WTC11 (cell line): ENCODE results near the gene AP3B2. TPM values are rescaled to one million over a fixed set of nuclear protein-coding genes. Genes with fewer than 3 reads are reported as not detected.

Source experiments
- ATAC-seq: fragments of 200-7000 bp; cut with Tn5 transposase; 2 replicates; pipeline ENCODE4 v1.10.0; 2021; ENCODE audit warnings: mild to moderate bottlenecking, moderate library complexity
- CTCF ChIA-PET: fragments of 300-600 bp; sonication (Branson Sonifier 250); formaldehyde crosslinking; loops from one replicate; lab custom pipeline; 2021; ENCODE audit warnings: antibody characterized with exemption; lab: Charles Lee
- POLR2A ChIA-PET: fragments of 350-600 bp; sonication (Branson Sonifier 250); formaldehyde crosslinking; loops from one replicate; lab custom pipeline; 2021; ENCODE audit warnings: antibody characterized with exemption; lab: Charles Lee
- DNase-seq: peaks from one replicate; pipeline ENCODE4 v3.0.0; 2021; ENCODE audit warnings: low spot score
- H3K27ac Mint-ChIP-seq: 2 replicates; pipeline ENCODE4 v1.8.0; 2021; ENCODE audit warnings: mixed read lengths
- H3K27me3 Mint-ChIP-seq: 2 replicates; pipeline ENCODE4 v1.8.0; 2021; ENCODE audit warnings: low read depth, mild to moderate bottlenecking, moderate library complexity, mixed read lengths
- H3K36me3 Mint-ChIP-seq: 2 replicates; pipeline ENCODE4 v1.8.0; 2021; ENCODE audit warnings: mixed read lengths
- H3K4me1 Mint-ChIP-seq: 2 replicates; pipeline ENCODE4 v1.8.0; 2022; ENCODE audit warnings: mixed read lengths
- H3K4me3 Mint-ChIP-seq: 2 replicates; pipeline ENCODE4 v1.8.0; 2021; ENCODE audit warnings: mild to moderate bottlenecking, moderate library complexity, mixed read lengths
- H3K9me3 Mint-ChIP-seq: 2 replicates; pipeline ENCODE4 v1.8.0; 2021; ENCODE audit warnings: mixed read lengths
- ATF1 ChIP-seq: sonication (generic); formaldehyde crosslinking; IDR thresholded peaks from 2 replicates; pipeline ENCODE4 v1.8.1; 2023; ENCODE audit warnings: mild to moderate bottlenecking, moderate library complexity, missing genetic modification reagents
- ESRRA ChIP-seq: sonication (generic); formaldehyde crosslinking; IDR thresholded peaks from 2 replicates; pipeline ENCODE4 v1.8.1; 2022; ENCODE audit warnings: mild to moderate bottlenecking, missing genetic modification reagents, borderline replicate concordance
- GTF2I ChIP-seq: fragments of 250-450 bp; sonication (Bioruptor Pico); conservative IDR thresholded peaks from 2 replicates; pipeline ENCODE4 v1.4.0; 2021; ENCODE audit warnings: mild to moderate bottlenecking
- NFYB ChIP-seq: sonication (generic); formaldehyde crosslinking; conservative IDR thresholded peaks from 2 replicates; pipeline ENCODE4 v1.8.0; 2022; ENCODE audit warnings: low read depth, missing genetic modification reagents
- RORB ChIP-seq: fragments of 250-450 bp; sonication (Bioruptor Pico); IDR thresholded peaks from 2 replicates; pipeline ENCODE4 v1.9.0; 2021; ENCODE audit warnings: mild to moderate bottlenecking
- SP1 ChIP-seq: sonication (generic); formaldehyde crosslinking; conservative IDR thresholded peaks from 2 replicates; pipeline ENCODE4 v1.8.1; 2022; ENCODE audit warnings: missing genetic modification reagents
- TP53 ChIP-seq: sonication (generic); formaldehyde crosslinking; IDR thresholded peaks from 2 replicates; pipeline ENCODE4 v1.8.1; 2023; ENCODE audit warnings: mild to moderate bottlenecking, missing genetic modification reagents
- total RNA-seq: library from RNA; stranded (reverse); gene quantifications from 3 replicates; pipeline ENCODE4 v1.2.3, GENCODE V29; 2021
- TF ChIP-seq, protein P1 (sequence below): sonication (generic); formaldehyde crosslinking; IDR thresholded peaks from 2 replicates; pipeline ENCODE4 v1.8.0; 2022; ENCODE audit warnings: mild to moderate bottlenecking, missing genetic modification reagents
- TF ChIP-seq, protein P2 (sequence below): sonication (generic); formaldehyde crosslinking; IDR thresholded peaks from 2 replicates; pipeline ENCODE4 v1.8.1; 2023; ENCODE audit warnings: mild to moderate bottlenecking, missing genetic modification reagents
- TF ChIP-seq, protein P3 (sequence below): sonication (generic); formaldehyde crosslinking; IDR thresholded peaks from 2 replicates; pipeline ENCODE4 v1.8.1; 2022; ENCODE audit warnings: mild to moderate bottlenecking, missing genetic modification reagents, moderate library complexity, borderline replicate concordance
- TF ChIP-seq, protein P4 (sequence below): fragments of 200-600 bp; IDR thresholded peaks from 2 replicates; pipeline ENCODE4 v1.8.0; 2022; ENCODE audit warnings: antibody characterized with exemption
- TF ChIP-seq, protein P5 (sequence below): sonication (generic); formaldehyde crosslinking; IDR thresholded peaks from 2 replicates; pipeline ENCODE4 v1.8.1; 2023; ENCODE audit warnings: mild to moderate bottlenecking, missing genetic modification reagents, moderate library complexity
- TF ChIP-seq, protein P6 (sequence below): fragments of 250-450 bp; sonication (Bioruptor Pico); IDR thresholded peaks from 2 replicates; pipeline ENCODE4 v2.1.2; 2022; ENCODE audit warnings: mild to moderate bottlenecking, moderate library complexity
- TF ChIP-seq, protein P7 (sequence below): sonication (generic); formaldehyde crosslinking; IDR thresholded peaks from 2 replicates; pipeline ENCODE4 v1.8.1; 2023; ENCODE audit warnings: mild to moderate bottlenecking, missing genetic modification reagents, moderate library complexity

AP3B2 gene
- total RNA-seq, 1 experiment from 2014 or later: 17.7 TPM

DNA sequence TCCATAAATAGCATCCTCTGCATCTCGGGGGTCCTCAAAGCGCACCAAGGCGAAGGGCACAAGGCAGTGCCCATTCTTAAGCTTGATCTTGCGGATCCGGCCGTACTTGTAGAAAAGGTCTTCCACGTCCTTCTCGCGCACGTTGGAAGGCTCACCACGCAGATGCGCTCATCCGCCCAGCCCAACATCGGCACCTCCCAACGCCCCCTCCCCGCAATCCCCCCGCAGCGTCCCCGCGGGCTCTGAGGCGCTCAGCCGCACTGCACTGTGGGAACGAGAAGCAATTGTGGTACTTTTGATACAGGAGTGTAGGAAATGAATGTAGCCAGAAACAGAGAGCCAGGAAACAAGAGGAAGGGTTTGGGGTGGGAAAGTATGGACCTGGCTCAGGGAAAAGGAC, 17.5 kb downstream of the AP3B2 start:
- Mint-ChIP-seq H3K36me3 (no peaks in the 10 kb centered on the region), H3K27ac (no peak overlapping the region), H3K4me1 (no peaks in the 10 kb centered on the region), H3K9me3 (no peaks in the 10 kb centered on the region), H3K4me3 (no peak overlapping the region), H3K27me3 (no peaks in the 10 kb centered on the region)
- ChIA-PET CTCF (no interaction called here), POLR2A (interaction anchor here (0.5 kb wide), 1 partner anchor 148 kb away, joined by 3 read pairs; no protein-coding TSS in a partner anchor)
- DNase-seq: no peak
- TF ChIP-seq, protein P1, sequence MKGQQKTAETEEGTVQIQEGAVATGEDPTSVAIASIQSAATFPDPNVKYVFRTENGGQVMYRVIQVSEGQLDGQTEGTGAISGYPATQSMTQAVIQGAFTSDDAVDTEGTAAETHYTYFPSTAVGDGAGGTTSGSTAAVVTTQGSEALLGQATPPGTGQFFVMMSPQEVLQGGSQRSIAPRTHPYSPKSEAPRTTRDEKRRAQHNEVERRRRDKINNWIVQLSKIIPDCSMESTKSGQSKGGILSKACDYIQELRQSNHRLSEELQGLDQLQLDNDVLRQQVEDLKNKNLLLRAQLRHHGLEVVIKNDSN (CRISPR knock-in tag): no peak
- ATAC-seq: no peak

DNA sequence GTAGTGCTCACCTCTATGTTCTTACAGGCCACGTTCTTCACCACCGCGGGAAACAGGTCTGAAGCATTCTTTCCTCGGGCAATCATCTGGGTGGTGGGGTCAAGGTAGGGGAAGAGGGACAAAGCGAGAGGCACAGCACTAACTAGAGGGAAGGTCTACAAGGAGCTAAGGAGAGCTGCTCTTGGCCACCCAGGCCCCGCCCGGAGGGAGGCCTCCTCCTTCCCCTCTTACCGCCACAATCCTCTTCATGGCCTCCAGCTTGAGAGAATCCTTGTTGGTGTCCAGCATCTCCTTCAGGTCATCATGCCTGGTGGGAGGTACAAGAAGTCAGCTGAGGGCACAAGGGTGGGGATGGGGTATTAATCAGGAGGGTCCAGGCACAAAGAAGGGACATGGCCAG, 20.5 kb downstream of the AP3B2 start:
- DNase-seq (no peak), ATAC-seq (no peak)
- H3K36me3 Mint-ChIP-seq: no peaks in the 10 kb centered on the region
- no peak overlapping the region for H3K4me3 Mint-ChIP-seq
- H3K27me3 Mint-ChIP-seq: peaks cover 4% of the 10 kb centered on the region; the same call in 1 of the 2 replicates
- CTCF ChIA-PET: no interaction called here
- POLR2A ChIA-PET: no interaction called here
- no peak overlapping the region for H3K27ac Mint-ChIP-seq
- no peak for TF ChIP-seq TP53 (CRISPR knock-in tag)
- no peak for TF ChIP-seq SP1 (CRISPR knock-in tag)
- TF ChIP-seq, protein P2, sequence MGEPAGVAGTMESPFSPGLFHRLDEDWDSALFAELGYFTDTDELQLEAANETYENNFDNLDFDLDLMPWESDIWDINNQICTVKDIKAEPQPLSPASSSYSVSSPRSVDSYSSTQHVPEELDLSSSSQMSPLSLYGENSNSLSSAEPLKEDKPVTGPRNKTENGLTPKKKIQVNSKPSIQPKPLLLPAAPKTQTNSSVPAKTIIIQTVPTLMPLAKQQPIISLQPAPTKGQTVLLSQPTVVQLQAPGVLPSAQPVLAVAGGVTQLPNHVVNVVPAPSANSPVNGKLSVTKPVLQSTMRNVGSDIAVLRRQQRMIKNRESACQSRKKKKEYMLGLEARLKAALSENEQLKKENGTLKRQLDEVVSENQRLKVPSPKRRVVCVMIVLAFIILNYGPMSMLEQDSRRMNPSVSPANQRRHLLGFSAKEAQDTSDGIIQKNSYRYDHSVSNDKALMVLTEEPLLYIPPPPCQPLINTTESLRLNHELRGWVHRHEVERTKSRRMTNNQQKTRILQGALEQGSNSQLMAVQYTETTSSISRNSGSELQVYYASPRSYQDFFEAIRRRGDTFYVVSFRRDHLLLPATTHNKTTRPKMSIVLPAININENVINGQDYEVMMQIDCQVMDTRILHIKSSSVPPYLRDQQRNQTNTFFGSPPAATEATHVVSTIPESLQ (CRISPR knock-in tag): no peak
- TF ChIP-seq GTF2I (CRISPR knock-in tag): no peak
- TF ChIP-seq, protein P3, sequence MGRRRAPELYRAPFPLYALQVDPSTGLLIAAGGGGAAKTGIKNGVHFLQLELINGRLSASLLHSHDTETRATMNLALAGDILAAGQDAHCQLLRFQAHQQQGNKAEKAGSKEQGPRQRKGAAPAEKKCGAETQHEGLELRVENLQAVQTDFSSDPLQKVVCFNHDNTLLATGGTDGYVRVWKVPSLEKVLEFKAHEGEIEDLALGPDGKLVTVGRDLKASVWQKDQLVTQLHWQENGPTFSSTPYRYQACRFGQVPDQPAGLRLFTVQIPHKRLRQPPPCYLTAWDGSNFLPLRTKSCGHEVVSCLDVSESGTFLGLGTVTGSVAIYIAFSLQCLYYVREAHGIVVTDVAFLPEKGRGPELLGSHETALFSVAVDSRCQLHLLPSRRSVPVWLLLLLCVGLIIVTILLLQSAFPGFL (CRISPR knock-in tag): no peak
- TF ChIP-seq, protein P4, sequence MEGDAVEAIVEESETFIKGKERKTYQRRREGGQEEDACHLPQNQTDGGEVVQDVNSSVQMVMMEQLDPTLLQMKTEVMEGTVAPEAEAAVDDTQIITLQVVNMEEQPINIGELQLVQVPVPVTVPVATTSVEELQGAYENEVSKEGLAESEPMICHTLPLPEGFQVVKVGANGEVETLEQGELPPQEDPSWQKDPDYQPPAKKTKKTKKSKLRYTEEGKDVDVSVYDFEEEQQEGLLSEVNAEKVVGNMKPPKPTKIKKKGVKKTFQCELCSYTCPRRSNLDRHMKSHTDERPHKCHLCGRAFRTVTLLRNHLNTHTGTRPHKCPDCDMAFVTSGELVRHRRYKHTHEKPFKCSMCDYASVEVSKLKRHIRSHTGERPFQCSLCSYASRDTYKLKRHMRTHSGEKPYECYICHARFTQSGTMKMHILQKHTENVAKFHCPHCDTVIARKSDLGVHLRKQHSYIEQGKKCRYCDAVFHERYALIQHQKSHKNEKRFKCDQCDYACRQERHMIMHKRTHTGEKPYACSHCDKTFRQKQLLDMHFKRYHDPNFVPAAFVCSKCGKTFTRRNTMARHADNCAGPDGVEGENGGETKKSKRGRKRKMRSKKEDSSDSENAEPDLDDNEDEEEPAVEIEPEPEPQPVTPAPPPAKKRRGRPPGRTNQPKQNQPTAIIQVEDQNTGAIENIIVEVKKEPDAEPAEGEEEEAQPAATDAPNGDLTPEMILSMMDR: no peak
- no peak for TF ChIP-seq ESRRA (CRISPR knock-in tag)
- TF ChIP-seq, protein P5, sequence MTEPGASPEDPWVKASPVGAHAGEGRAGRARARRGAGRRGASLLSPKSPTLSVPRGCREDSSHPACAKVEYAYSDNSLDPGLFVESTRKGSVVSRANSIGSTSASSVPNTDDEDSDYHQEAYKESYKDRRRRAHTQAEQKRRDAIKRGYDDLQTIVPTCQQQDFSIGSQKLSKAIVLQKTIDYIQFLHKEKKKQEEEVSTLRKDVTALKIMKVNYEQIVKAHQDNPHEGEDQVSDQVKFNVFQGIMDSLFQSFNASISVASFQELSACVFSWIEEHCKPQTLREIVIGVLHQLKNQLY (CRISPR knock-in tag): no peak
- no peak for TF ChIP-seq RORB (CRISPR knock-in tag)
- TF ChIP-seq, protein P6, sequence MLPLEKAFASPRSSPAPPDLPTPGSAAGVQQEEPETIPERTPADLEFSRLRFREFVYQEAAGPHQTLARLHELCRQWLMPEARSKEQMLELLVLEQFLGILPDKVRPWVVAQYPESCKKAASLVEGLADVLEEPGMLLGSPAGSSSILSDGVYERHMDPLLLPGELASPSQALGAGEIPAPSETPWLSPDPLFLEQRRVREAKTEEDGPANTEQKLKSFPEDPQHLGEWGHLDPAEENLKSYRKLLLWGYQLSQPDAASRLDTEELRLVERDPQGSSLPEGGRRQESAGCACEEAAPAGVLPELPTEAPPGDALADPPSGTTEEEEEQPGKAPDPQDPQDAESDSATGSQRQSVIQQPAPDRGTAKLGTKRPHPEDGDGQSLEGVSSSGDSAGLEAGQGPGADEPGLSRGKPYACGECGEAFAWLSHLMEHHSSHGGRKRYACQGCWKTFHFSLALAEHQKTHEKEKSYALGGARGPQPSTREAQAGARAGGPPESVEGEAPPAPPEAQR (CRISPR knock-in tag): no peak
- H3K4me1 Mint-ChIP-seq: no peaks in the 10 kb centered on the region
- H3K9me3 Mint-ChIP-seq: no peaks in the 10 kb centered on the region

DNA sequence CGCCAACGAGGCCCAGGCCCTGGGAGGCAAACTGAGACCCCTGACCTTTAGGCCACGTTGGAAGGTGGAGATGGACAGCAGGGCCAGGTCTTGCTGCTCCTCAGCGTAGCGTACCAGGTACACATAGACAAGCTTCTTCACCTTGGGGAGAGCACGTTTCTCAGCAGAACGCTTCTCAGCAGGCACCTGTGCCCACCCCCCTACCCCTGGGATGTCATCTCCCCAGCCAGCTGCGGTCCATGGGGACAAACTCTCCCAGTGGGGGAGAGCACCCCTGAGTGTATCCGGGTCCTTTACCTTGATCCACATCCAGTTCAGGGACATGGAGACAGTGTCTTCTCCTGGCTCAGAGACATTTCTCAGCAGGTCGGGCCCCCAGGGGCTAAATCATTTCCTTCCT, 21.0 kb downstream of the AP3B2 start:
- Mint-ChIP-seq H3K4me3 (no peak overlapping the region), H3K27me3 (peaks cover 4% of the 10 kb centered on the region; the same call in 1 of the 2 replicates), H3K36me3 (no peaks in the 10 kb centered on the region), H3K27ac (no peak overlapping the region), H3K9me3 (no peaks in the 10 kb centered on the region), H3K4me1 (no peaks in the 10 kb centered on the region)
- no peak for DNase-seq
- TF ChIP-seq NFYB (no peak), ATF1 (no peak)
- TF ChIP-seq, protein P7, sequence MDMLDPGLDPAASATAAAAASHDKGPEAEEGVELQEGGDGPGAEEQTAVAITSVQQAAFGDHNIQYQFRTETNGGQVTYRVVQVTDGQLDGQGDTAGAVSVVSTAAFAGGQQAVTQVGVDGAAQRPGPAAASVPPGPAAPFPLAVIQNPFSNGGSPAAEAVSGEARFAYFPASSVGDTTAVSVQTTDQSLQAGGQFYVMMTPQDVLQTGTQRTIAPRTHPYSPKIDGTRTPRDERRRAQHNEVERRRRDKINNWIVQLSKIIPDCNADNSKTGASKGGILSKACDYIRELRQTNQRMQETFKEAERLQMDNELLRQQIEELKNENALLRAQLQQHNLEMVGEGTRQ (CRISPR knock-in tag): no peak
- ChIA-PET CTCF (no interaction called here), POLR2A (no interaction called here)
- no peak for ATAC-seq
